Measurements from ENCODE around the gene RPL6.
"Not testable (repeated sequence)": the region's sequence is repeated elsewhere in the genome, so short reads cannot be mapped to it uniquely, and the experiment has no call there.

The RPL6 gene

DNA sequence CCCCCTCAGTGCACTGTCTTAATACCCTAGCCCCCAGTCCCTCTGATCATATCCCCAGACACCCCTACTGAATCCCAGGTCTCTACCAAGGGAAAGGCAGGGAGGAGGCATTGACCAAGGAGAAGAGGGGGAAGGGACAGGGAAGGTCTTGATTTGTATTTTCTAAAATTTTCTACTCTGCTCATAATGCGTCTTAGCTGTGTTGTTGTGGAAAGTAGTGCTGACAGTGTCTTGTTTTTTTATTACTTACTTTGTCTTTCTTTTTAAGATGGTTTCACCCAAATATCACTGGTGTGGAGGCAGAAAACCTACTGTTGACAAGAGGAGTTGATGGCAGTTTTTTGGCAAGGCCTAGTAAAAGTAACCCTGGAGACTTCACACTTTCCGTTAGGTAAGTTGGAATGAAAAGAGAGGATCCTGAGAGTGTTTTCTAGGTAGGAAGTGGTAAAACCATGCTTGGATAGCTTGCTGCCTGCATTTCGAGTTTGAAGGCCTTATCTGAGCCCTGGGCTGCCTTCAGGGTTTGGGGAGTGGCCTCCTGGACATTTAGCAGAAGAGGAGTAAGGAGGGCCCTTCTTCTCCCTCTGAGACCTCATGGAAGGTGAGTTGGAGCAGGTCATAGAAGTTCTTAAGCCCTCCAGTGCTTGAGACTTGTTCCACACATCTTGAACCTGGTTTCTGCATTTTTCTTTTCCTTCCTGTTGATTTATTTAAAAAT is 36.8 kb upstream of the RPL6 start:
- no peak for DNase-seq (ENCODE audit: low read depth)
- no peak overlapping the region for H3K4me3 ChIP-seq (ENCODE audit: low read length)
- TF ChIP-seq, protein P1, sequence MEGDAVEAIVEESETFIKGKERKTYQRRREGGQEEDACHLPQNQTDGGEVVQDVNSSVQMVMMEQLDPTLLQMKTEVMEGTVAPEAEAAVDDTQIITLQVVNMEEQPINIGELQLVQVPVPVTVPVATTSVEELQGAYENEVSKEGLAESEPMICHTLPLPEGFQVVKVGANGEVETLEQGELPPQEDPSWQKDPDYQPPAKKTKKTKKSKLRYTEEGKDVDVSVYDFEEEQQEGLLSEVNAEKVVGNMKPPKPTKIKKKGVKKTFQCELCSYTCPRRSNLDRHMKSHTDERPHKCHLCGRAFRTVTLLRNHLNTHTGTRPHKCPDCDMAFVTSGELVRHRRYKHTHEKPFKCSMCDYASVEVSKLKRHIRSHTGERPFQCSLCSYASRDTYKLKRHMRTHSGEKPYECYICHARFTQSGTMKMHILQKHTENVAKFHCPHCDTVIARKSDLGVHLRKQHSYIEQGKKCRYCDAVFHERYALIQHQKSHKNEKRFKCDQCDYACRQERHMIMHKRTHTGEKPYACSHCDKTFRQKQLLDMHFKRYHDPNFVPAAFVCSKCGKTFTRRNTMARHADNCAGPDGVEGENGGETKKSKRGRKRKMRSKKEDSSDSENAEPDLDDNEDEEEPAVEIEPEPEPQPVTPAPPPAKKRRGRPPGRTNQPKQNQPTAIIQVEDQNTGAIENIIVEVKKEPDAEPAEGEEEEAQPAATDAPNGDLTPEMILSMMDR (conservative IDR thresholded peaks at IDR 0.05; ENCODE audit: low read length): no peak

DNA sequence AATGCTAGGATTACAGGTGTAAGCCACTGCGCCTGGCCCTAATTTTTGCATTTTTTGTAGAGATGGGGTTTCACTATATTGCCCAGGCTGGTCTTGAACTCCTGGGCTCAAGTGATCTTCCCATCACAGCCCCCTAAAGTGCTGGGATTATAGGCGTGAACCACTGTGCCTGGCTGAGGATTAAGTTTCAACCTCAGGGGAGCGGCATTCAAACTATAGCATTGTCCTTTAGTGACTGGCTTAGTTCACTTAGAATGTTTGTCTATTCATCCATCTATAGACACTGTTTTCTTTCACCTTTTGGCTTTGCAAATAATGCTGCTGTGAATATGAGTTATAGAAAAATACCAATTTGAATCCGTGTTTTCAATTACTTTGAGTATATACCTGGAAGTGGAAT is 34.5 kb upstream of the RPL6 start:
- TF ChIP-seq, protein P1 (conservative IDR thresholded peaks at IDR 0.05; ENCODE audit: low read length): no peak
- no peak for DNase-seq (ENCODE audit: low read depth)
- no peak overlapping the region for H3K4me3 ChIP-seq (ENCODE audit: low read length)

DNA sequence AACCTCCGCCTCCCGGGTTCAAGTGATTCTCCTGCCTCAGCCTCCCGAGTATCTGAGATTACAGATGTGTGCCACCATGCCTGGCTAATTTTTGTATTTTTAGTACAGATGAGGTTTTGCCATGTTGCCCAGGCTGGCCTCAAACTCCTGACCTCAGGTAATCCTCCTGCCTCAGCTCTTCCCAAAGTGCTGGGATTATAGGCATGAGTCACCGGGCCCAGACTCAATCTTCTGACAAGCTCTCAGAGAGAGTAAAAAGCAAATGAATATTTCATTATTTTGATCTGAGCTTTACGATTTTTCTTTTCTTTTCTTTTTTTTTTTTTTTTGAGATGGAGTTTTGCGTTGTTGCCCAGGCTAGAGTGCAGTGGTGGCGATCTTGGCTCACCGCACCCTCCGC is 31.2 kb upstream of the RPL6 start:
- H3K4me3 ChIP-seq (ENCODE audit: low read length); DNase-seq (ENCODE audit: low read depth): not testable (repeated sequence)

DNA sequence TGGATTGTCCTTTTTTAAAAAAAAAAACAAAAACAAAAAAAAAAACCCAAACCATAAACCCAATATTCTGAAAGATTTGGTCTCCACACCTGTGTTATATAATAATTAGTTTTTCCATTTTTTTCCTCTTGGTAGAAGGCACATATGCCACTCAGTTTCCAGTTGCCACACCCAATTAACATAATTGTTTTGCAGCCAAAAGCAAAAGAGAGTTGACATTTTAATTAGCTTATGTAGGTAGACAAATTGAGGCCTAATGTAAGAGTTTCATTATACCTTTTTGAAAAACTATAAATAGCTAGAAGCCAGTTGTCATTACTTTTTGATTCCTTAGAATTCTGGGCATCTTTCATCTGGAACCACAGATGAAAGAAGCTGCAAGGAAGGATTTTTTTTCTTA is 30.4 kb upstream of the RPL6 start:
- no peak for DNase-seq (ENCODE audit: low read depth)
- TF ChIP-seq, protein P1 (conservative IDR thresholded peaks at IDR 0.05; ENCODE audit: low read length): no peak
- no peak overlapping the region for H3K4me3 ChIP-seq (ENCODE audit: low read length)

DNA sequence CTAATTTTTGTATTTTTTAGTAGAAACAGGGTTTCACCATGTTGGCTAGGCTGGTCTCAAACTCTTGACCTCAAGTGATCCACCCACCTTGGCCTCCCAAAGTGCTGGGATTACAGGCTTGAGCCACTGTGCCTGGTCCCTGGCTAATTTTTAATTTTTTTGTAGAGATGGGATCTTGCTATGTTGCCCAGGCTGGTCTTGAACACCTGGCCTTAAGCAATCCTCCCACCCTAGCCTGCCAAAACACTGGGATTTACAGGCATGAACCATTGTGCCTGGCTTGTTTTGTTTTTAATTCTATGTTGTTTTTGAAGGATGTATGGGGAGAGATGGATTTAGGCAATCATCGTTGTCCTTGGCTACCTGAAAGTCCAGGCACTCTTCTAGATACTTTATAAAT is 29.2 kb upstream of the RPL6 start:
- DNase-seq (ENCODE audit: low read depth); H3K4me3 ChIP-seq (ENCODE audit: low read length): not testable (repeated sequence)

DNA sequence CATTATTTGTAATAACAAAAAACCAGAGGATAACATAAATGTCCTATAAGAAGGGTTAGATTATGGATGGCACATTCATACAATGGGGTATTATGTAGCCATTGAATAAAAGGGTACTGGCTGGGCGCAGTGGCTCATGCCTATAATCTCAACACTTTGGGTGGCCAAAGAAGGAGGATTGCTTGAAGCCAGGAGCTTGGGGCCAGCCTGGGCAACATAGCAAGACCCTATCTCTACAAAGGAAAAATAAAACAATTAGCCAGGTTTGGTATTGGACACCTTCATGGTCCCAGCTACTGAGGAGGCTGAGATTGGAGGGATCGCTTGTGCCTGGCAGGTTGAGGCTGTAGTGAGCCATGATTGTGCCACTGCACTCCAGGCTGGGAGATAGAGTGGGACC is 24.1 kb upstream of the RPL6 start:
- no peak for DNase-seq (ENCODE audit: low read depth)
- TF ChIP-seq, protein P1 (conservative IDR thresholded peaks at IDR 0.05; ENCODE audit: low read length): no peak
- no peak overlapping the region for H3K4me3 ChIP-seq (ENCODE audit: low read length)

- no peak for DNase-seq (ENCODE audit: low read depth)
- no peak overlapping the region for H3K4me3 ChIP-seq (ENCODE audit: low read length)
- TF ChIP-seq, protein P1 (conservative IDR thresholded peaks at IDR 0.05; ENCODE audit: low read length): no peak
Measured at GRCh38 chr12:112431965-112432364, 22.6 kb upstream of the RPL6 start.

- TF ChIP-seq, protein P1 (conservative IDR thresholded peaks at IDR 0.05; ENCODE audit: low read length): no peak
- H3K4me3 ChIP-seq (ENCODE audit: low read length): no peak overlapping the region
- no peak for DNase-seq (ENCODE audit: low read depth)
Measured at GRCh38 chr12:112430929-112431328, 21.5 kb upstream of the RPL6 start.
